Measurements from ENCODE around the gene AKAP13. TPM values are rescaled to one million over a fixed set of nuclear protein-coding genes. Genes with fewer than 3 reads are reported as not detected.
"Not testable (repeated sequence)": the region's sequence is repeated elsewhere in the genome, so short reads cannot be mapped to it uniquely, and the experiment has no call there.

AKAP13 gene
- polyA plus RNA-seq, 3 donors, result 82.8 to 94.8 (median 88.1) TPM

DNA sequence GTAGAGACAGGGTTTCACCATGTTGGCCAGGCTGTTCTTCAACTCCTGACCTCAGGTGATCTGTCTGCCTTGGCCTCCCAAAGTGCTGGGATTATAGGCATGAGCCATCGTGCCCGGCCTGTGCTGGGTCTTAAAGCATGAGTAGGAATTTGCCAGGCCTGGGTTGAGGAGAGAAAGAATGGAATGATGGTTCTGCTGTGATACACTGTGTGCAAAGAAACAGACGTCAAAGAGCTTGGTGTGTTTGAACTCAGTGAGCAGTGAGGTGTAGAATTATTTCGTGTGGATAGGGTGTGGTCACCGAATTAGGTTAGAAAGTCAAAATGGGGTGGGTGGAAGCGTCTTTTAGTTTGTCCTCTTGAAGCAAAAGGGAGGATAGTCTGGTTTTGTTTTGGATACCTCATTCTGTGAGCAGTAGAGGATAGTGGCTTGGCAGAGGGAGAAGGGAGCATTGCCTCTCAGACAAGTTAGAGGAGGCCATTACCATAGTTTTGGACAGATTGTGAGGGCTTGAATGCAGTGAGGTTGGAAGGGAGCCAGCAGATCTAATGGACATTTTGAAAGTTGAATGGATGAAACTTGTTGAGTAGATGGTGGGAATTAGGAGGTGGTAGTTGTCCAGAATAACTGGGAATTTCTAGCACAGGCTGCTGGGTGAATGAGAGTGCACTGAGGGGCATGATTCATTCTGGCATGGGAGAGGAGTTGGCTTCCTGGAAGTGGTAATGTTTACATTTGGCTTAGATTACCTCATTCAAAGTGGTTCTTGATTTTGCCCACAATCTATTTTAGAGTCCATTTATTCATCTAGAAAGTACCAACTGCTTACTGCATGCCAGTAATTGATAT lies 27.2 kb downstream of the AKAP13 start:
- no peak for DNase-seq

DNA sequence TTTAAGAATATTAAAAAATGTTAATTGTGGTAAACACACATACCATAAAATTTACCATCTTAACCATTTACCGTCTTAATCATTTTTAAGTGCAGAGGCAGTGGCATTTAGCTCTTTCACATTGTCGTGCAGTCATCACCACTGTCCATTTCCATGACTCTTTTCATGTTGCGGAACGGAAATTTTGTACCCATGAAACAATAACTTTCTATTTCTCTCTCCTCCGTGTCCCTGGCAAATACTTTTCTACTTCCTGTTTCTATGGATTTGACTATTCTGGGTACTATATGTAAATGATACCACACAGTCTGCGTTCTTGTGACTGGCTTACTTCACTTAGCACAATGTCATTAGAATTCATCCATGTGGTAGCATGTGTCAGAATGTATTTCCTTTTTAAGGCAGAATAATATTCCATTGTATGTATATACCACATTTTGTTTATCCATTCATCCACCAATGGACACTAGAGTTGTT lies 27.9 kb downstream of the AKAP13 start:
- DNase-seq, result no peak

DNA sequence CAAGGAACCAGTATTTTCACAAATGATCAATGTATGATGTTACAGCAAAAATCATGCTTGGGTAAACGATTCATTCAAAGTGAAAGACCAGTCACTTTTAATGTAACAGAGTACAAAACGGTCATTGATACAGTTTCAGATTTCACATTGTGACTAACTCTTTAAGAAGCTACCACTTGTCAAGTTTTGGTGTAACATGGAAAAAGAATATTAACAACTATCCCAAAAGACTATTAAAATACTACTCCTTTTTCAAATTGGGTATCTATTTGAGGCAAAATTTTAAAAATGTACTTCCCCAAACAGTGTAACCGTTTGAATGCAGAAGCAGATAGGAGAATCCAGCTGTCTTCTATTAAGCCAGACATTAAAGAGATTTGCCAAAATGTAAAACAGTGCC lies 31.7 kb downstream of the AKAP13 start:
- no peak for DNase-seq

DNA sequence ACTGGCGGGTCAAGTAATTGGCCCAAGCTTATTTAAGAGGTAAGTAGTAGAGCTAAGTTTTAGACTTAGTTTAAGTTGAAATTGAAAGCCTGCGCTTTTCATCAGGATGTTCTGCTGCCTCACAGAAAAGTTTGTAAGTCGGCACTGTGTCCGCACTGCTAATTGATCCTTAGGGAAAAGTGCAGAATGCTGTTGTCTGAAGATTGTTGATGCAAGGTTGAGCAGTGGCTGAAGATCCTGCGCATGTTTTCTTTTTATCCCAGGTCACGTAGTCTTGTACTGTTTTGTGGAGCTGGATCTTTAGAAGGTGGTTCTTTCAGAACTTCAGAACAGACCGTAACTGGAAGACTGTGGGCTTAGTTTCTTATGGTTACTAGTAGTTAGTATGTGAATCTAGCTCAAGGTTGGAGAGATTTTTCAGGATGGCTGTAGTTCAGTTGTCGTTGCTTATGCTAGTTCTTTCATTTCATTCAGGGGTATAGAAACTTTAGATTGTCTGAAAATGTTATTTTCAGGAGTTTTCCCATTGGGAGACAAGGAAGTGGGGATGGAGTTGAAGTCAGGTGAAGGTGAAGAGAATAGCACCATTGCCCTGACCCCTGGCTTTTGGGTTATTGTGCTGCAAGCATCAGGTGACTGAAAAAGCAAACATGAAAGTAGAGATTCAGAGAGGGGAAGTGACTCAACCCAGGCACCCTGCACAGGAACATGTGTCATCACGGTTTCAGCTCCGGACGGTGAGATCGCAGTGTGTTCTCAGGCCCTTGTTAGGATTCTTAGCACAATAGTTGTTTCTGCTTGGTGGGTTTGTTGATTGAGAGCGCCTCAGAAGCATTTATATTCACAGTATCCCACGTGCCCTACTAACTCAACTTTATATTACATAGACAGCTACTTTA lies 32.8 kb downstream of the AKAP13 start:
- DNase-seq, result no peak

DNA sequence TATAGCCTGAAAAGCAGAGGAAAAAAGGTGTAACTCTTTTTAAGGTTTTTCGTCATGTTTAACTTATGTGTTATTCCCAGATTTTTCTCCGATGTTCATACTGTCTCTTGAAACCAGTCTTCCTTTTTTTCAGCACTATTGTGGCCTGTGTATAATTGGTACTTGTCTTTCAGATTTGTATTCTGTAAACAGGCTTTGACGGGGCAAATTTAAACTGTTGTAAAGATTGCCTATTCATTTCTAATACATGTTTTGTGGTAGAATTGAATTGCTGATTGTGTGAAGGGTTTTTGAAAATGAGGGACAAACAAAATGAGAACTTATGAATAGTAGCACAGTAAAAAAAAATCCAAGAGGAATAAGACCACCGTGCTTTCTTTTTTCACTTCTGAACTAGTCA lies 33.6 kb downstream of the AKAP13 start:
- no peak for DNase-seq

DNA sequence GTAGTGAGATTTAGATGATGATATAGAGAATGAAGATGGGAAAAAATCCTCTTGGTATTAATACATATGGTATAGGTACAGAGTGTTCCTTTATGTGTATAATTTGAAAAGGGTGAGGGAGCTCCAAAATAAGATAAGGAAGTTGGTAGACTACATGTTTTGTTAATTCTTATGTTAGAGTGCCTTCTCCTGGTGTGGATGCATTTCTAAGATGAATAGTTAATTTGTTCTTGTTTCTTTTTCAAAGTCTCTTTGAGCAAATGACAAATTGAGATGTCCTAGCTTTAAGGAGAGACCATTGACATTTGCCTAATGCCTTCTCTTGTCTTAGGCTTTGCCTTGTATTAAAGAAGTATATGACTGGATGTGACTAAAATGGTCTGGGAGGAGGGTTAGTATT lies 34.1 kb downstream of the AKAP13 start:
- no peak for DNase-seq

DNA sequence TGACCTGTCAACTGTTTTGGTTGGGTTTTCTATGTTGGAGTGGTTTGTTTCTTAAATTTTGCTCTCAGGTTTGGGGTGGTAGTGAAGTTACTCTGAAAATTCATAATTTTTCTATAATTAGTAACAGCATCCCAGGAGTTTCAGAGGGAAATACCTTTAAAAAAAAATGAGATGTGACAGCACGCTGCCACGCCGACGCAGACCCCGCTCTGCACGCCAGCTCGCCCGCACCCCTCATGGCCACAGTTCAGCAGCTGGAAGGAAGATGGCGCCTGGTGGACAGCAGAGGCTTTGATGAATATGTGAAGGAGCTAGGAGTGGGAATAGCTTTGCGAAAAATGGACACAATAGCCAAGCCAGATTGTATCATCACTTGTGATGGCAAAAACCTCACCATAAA lies 34.6 kb downstream of the AKAP13 start:
- no peak for DNase-seq

DNA sequence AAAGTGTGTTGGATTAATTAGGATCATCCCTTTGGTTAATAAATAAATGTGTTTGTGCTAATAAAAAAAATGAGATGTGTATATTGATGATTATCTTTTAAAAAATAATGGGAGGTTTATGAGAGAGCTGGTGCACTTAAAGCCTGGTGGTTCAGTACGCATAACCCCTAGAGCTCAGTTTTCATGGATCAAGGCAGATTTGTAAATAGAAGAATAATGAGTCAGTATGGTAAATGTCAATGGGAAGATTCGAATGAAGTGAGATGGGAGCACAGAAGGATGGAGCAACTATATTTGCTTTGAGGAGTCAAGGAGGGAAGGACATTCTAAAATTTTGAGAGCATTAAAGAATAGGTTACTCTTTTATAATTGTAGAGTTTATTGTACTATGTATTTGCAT lies 35.4 kb downstream of the AKAP13 start:
- DNase-seq, result no peak

DNA sequence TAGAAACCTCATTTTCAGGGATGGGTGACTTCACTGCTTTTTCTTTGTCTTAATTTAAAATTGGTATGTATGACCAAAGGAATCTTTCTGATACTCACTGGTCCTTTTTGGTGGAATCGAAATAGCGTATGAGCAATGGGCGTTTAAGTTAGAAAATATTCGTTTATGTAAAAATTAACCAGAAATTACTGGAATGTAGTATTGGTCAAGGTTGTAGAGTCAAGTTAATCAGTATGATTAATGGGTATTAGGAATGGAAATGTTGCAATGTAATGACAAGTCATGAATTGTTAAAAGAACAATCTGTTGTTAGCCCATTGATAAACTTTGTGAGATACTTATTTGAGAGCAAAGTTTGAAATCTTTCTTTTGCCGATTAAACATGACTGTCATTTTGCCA lies 36.9 kb downstream of the AKAP13 start:
- DNase-seq, result no peak

DNA sequence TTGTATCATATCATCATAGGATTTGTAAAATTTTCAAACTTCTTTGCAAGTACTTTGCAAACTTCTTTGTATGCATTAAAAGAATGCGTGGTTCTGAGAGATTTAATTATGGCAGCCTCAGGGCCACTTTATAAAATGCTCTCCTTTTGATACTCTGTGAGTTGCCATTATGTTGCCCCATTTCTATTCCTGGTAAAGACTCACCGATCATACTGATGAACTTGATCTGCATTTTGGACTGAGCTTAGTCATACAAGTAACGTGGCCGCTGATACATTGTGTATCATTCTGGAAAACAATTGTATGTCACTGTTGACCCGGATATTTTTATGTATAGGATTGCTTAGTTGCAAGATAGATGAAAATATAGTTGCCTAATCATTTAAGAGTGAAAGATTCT lies 38.8 kb downstream of the AKAP13 start:
- no peak for DNase-seq

DNA sequence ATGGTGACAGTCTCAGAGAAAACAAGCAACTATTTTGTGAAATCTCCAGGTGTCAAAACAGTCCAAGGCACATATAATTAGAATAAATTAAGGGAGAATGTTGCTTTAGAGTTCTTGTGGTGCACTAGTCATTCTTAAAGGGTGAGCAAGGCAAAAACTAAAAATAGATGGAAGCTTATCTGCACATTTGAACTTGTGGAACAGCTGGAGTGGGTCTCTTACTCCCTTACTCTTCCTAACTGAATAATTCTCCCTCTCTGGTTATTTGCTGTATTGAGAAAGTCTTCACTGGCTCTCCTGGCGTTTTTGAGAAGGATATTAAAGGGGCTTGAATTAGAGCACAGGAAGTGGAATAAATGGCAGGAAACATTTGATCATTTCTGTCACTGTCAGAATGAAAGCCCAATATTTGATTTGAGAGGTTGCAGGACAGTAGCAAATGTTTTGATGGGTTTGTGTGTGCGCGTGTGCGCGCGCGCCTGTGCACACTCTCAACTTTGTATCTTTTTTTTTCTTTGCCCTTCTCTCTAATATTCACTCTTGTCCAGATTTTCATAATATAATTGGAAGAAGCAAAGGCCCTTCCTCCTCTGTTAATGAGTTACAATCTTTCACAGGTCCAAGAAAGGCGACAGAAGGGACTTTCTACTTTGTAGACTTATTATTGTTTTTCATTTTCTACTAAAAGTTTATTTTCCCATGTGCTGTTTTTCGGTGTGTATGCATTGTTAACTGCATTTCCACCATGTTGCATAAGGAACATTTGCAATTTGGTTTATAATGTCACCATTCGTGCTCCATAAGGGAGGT lies 40.9 kb downstream of the AKAP13 start:
- no peak for DNase-seq

DNA sequence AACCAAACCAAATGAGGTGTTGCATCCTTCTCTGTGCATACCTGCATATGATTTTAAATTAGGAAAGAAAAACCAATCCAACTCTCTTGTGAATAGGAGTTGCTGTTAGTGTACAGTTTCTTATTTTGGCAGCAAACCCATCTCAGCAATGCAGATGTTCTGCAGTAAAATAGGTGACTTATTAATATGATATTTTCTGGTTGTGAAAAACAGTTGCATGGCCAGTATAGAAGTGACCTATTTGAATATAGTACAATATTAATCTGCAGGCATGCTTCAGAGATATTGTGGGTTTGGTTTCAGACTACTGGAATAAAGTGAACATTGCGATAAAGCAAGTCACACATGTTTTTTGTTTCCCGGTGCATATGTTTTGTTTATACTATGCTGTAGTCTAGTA lies 42.2 kb downstream of the AKAP13 start:
- DNase-seq, result no peak

DNA sequence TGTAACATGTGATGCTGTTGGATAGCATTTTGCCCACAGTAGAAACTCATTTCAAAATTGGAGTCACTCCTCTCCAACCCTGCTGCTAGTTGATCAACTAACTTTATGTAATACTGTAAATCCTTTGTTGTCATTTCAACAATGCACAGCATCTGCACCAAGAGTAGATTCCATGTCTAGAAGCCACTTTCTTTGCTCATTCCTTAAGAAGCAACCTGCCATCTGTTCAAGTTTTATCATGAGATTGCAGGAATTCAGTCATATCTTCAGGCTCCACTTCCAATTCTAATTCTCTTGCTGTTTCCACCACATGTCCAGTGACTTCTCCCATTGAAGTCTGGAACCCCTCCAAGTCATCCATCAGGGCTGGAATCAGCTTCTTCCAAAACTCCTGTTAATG lies 42.9 kb downstream of the AKAP13 start:
- no peak for DNase-seq

DNA sequence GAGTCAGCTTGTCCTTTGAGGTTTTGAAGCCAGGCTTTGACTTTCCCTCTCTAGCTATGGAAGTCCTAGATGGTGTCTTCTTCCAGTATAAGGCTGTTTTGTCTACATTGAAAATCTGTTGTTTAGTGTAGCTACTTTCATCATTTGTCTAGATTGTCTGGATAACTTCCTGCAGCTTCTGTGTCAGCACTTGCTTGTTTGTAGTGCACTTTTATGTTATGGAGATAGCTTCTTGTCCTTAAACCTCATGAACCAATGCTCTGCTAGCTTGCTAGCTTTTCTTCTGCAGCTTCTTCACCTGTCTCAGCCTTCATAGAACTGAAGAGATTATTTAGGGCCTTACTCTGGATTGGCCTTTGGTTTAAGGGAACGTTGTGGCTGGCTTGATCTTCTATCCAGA lies 43.8 kb downstream of the AKAP13 start:
- DNase-seq, result no peak

DNA sequence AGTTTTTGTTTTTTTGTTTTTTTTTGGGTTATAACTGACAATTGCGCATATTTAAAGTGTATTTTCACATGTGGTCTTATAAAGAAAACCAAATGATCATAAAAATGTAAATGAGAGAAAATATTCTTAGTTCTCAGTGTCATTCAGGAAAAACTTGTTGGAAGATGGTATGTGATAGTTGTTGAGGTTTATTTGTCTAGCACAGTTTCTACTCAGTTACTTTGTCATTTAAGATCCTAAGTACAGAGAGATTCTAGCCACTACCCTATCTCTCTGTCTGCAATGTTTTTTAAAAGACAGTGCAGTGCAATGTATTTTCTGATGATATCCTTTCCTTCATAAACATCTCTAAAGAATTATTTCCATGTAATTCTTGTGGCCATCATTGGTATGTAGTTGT lies 46.1 kb downstream of the AKAP13 start:
- DNase-seq, result no peak

DNA sequence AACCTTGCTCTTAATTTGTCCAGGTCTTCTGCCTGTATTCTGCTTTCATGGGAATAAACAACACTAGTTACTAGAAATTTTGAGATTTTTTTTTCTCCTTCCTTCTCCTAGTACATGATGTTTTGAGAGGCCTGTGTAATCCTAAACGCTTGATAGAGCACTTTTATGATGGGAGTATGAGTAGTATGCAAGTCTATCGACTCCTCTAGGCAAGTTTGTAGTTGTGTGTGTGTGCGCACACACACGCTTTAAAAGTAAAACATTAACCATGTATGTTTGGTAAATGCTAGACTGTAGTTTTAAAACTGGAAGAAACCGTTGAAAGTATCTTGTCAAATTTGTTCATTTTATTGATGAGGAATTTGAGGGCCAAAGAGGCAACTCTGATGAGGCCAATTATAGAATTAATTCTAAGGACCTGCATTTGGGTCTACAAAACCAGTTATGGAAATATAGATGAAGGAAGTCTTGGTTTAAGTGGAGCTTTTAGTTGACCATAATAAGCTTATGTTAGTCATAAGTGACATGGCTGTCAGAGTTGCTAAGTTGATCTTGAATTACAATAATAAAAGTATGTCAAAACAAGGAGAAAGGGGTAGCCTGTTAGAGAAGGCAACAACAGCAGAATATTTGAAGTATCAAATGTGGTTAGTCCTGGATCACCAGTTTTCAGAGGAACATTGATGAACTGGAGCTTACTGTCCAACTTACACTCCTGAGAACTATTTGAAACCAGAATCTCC lies 47.1 kb downstream of the AKAP13 start:
- DNase-seq, result no peak

DNA sequence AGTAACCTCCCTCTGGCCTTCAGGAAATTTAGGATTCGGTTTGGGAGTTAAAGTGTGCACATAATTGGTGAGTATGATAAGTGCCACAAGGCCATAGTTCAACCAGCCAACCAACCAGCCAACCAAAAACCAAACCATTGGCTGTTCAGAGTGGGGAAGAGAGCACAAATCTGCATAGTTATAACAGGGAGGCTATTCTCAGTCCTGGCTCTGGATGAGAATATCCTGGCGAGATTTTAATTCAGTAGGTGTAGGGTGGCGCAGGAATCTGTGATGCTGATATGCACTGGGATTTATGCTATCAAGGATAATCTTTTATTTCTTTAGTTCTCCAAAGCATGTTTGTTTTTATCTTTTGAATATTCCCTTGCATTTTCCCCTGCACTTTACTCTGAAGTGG lies 49.1 kb downstream of the AKAP13 start:
- no peak for DNase-seq

DNA sequence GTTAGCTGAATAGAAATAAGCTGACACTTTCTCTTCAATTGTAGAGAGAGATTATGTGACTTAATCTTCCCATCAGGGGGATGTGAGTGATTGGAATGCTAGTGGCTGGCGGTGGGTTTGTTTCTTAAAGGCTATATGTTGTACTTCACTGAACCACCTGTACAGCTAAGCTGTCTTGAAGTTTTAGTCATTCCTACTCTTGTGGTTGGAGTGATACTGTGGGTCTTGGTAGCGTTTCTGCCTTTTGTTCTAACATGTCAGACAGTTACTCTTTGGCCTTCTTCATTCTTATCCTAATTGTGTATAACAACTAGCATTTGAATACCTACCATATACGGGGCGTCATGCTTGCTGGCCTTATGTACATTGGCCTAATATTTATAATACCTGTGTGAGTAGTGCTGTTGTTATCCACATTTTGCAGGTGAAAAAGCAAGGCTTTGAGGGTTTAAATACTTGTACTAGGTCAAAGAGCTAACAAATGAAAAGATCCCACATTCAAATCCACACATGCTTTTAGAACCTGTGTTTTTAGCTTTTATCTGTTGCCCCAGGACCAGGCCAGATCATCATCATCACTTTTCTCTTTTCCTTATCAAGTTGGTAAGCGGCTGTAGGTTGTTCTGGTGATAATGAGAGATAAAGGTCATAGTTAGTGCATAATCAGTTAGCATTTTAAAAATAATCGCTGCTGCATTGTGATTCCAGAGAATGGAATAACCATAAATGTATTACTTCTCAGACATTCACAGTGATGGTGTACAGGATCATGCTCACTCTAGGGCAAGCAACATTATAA lies 50.2 kb downstream of the AKAP13 start:
- no peak for DNase-seq

DNA sequence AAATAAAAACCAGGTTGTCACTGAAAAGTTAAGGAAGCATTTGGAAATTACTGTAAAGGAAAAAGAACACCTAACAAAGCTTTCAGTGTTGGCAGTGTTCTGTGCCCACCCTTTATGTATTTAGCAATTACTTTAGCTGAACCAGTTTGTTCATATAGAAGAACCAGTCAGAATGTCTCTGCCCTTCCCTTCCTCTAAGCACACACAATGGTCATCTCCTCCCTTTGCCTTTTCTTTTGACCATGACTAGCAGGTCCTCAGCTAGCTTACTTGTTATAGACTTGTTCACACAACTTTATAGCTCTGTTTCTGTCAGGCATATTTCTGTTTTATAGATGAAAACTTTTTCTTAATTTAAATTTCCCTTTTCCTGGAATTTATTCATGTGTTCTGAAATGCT lies 59.6 kb downstream of the AKAP13 start:
- no peak for DNase-seq

DNA sequence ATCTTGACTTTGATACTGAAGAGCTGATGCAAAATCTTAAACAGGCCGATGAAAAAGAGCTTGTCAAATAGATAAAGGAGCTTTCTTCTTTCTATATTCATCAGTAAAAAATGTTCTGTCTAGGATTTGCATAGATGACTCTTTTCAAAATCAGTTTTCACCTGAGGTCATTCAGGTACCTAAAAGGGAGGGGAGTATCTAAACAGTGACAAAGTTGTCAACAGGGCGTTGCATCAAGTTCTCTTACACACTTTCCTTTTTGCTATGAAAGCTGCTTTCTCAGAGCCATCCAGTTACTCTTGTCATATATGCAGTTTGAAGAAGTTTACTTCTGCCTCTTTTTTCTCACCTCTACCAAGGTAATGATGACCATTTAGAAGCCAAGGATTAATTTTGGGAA lies 60.0 kb downstream of the AKAP13 start:
- DNase-seq, result no peak

DNA sequence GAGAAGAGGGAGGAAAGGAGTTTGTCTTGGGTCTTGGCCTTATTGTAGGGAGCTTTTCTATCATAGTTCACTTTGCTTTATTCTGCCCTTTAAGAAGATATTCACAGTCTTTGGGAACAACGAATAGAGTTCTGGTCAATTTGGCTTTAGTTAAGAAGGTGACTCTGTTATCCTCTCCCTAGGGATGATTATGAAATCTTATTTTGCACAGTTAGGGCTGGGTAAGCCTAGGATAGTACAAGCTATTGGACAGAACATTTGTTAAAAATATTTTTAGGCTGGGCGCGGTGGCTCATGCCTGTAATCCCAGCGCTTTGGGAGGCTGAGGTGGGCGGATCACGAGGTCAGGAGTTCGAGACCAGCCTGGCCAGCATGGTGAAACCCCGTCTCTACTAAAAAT lies 61.5 kb downstream of the AKAP13 start:
- DNase-seq, result not testable (repeated sequence)
